ENCODE measurements around the gene ACTN4. TPM values are rescaled to one million over a fixed set of nuclear protein-coding genes. Genes with fewer than 3 reads are reported as not detected.
"Not testable (repeated sequence)": the region's sequence is repeated elsewhere in the genome, so short reads cannot be mapped to it uniquely, and the experiment has no call there.

The ACTN4 gene
- polyA plus RNA-seq (2013, experiment 1 of 2; ENCODE audit: insufficient read length): 962 TPM
- polyA plus RNA-seq (2013, experiment 2 of 2; ENCODE audit: insufficient read length): 964 TPM

GRCh38 chr19:38647368-38647965, at the start of gene ACTN4:
TSS of gene ACTN4 (plus strand) at chr19:38647649. CDS start at chr19:38647746, 97 bp downstream.
- DNase-seq: peak; percentile 97

GRCh38 chr19:38599722-38600121, 47.7 kb upstream of the ACTN4 start:
- no peak for DNase-seq

- DNase-seq: not testable (repeated sequence)
Observed at GRCh38 chr19:38602856-38603255, 44.6 kb upstream of the ACTN4 start.

GRCh38 chr19:38606131-38606530, 41.3 kb upstream of the ACTN4 start:
- DNase-seq: no peak

DNA sequence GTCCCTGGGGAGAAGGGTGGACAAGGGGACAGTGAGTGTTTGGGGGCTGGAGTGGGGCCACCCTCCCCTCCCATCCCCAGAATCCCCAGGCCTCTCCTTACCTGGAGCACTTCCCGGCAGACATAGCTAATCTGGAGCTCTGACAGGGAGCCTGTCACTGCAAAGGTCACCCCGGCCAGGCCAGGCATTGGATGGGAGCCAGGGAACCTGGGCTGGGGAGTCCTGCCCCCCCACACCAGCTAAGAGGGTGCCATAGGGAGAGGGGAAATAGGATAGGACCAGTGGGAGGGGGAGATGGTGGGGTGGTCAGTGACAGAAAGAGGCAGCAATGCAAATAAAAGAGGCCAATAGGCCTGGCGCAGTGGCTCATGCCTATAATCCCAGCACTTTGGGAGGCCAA, 33.2 kb upstream of the ACTN4 start:
- no peak for DNase-seq

GRCh38 chr19:38615007-38615581, 32.4 kb upstream of the ACTN4 start:
- DNase-seq: no peak

DNA sequence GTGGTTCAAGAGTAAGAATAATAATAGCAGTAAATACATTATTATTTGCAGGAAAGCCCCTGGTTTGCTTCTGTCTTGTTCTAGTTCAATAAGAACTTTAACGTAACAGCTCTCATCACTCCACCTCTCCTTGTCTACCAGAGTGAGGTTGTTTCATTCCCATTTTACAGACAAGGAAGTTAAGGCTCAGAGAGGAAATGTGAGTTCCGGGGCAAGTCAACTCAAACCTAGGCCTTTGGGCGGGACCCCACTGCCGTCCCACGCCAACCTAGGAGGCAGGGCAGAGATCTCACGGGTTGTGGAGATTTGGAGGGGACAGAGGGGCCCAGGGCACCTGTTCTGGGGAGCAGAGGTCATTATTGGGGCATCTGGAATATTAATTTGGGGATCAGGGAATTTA, 31.2 kb upstream of the ACTN4 start:
- DNase-seq: no peak

DNA sequence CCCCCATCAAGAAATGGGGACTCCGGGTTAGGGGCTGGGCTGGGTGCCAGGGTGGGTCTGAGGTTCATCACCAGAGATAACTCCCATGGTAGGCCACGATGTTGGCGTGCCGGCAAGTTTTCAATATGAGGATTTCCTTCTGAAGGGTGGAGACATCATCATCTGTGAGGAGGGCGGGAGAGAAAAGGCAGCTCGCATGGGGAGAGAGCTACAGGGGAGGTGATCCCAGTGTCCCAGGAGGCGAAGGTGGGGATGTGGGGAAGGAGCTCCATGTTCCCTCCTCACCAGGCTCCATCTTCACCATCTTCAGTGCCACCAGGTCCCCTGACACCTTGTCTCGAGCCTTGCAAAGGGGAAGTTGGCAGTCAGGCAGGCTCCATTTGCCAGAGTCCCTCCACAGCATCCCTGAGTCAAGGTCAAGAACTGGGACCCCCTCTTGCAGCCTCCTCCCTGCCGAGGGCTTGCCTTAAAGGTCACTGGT, 30.1 kb upstream of the ACTN4 start:
- DNase-seq: no peak

- no peak for DNase-seq
Observed at GRCh38 chr19:38617764-38618589, 29.5 kb upstream of the ACTN4 start, which contains the start of gene MAP4K1. TSS of gene MAP4K1 (minus strand) at chr19:38617953. CDS start at chr19:38617895, 58 bp downstream.

DNA sequence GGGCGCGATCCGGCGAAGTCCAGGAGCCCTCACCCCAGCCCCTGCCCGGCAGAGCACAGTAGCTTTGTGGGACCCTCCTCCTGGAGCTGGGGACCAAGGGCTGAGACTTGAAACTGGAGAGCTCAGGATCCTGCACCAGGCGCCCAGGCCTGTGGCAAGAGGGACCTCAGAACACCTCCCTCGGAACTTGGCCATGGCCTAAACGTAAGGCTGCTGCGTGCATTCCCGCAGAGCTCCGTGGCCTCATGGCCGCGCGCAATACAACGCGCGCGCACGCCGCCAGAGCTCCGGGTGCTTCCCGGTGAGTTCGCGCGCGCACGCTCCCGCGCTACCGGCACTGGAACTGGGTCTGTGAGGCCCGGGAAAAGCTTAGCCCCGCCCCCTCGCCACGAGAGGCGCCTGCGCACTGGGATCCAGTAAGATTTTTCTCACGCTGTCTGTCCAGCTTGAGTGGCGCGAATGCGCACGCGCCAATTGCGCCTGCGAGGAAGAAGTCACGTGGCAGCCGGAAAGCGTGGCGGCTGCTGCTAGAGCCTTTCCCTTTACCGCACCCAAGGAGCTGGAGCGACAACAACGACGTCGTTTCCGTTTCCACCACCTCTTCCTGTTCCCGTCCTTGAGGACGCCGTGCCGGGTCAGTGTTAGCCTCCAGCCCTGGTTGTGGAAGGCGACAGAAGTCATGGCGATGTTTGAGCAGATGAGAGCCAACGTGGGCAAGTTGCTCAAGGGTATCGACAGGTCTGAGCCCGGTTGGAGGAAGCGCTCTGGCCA, 28.7 kb upstream of the ACTN4 start, which contains the start of gene EIF3K:
EIF3K (plus strand) TSS at position 599 of the 771 bp plus-strand sequence; CDS start at position 680, 81 bp downstream.
- DNase-seq: peak; percentile 98

- no peak for DNase-seq
Observed at GRCh38 chr19:38619361-38620174, 27.9 kb upstream of the ACTN4 start.

- no peak for DNase-seq
Observed at GRCh38 chr19:38624822-38625221, 22.6 kb upstream of the ACTN4 start.

DNA sequence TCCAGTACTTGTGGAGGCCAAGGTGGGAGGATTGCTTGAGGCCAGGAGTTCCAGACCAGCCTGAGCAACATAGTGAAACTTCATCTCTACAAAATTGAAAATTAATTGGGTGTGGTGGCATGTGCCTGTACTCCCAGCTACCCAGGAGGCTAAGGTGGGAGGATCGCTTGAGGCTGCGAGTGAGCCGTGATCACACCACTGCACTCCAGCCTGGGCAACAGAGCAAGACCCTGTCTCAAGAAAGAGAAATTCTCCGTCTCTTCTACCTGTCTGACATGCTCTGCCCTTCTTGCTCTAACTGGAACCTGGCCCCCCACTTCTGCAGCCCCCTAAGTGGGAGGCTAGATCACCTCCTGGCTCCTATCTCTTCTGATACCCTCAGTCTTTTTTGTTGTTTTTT, 21.0 kb upstream of the ACTN4 start:
- DNase-seq: no peak

DNA sequence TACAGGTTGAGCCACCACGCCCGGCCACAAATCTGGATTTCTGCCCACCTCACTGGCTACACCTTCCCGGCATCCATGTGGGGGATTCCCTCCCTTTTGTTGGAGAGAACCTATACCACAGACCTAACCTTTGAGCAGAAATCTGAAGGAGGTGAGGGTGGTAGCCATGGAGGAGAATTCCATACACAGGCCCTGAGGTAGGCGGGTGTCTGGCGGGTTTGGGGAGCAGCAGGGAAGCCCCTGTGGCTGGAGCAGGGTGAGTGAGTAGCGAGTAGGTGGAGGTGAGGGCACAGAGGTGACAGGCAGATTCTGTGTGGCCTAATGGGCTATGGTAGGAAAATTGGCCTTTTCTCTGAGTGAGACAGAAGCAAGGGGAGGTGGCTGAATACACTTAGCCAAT, 17.9 kb upstream of the ACTN4 start:
- no peak for DNase-seq

GRCh38 chr19:38631301-38631700, 16.1 kb upstream of the ACTN4 start:
- DNase-seq: not testable (repeated sequence)

GRCh38 chr19:38631811-38632475, 15.5 kb upstream of the ACTN4 start:
- not testable (repeated sequence) for DNase-seq

GRCh38 chr19:38632476-38633213, 14.8 kb upstream of the ACTN4 start:
- DNase-seq: no peak

DNA sequence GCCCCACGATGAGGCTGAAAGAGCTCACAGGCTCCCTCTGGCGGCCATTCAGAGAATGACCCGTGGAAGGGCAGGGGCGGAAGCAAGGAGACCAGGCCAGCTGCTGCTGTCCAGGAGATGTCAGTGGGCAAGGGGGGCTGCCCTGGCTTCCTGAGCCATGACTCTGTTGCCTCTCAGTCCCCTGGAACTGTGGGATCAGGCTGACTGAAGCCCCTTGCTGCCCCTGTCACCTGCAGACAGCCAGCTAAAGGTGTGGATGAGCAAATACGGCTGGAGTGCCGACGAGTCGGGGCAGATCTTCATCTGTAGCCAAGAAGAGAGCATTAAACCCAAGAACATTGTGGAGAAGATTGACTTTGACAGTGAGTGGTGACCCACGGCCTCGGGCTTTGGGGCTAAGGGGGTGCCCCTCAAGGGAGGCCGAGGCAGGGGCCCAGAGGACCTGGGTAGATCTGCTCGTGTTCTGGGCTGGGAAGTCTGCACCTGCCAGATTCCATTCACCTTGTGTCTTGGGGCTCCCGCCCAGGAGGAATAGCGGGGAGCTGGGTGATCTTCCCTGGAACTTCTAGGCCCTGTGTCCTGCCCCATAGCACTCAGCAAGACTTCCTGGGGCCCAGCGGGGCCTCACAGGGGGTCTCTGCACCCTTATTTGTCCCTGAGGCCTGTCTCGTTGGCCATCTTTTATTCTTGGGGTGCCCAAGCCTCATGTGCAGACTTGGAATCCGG, 12.5 kb upstream of the ACTN4 start:
- DNase-seq: peak; percentile 60

All from fibroblast of skin of abdomen (primary cell).